GM21737 (cell line): ENCODE measurements around the gene SOCS1.

Source experiments
- ATAC-seq: cut with Tn5 transposase; IDR thresholded peaks from one replicate; pipeline ENCODE4 v1.9.1; 2021; ENCODE audit warnings: mild to moderate bottlenecking, moderate library complexity; ENCODE audit not compliant: unreplicated experiment

SOCS1 gene

DNA sequence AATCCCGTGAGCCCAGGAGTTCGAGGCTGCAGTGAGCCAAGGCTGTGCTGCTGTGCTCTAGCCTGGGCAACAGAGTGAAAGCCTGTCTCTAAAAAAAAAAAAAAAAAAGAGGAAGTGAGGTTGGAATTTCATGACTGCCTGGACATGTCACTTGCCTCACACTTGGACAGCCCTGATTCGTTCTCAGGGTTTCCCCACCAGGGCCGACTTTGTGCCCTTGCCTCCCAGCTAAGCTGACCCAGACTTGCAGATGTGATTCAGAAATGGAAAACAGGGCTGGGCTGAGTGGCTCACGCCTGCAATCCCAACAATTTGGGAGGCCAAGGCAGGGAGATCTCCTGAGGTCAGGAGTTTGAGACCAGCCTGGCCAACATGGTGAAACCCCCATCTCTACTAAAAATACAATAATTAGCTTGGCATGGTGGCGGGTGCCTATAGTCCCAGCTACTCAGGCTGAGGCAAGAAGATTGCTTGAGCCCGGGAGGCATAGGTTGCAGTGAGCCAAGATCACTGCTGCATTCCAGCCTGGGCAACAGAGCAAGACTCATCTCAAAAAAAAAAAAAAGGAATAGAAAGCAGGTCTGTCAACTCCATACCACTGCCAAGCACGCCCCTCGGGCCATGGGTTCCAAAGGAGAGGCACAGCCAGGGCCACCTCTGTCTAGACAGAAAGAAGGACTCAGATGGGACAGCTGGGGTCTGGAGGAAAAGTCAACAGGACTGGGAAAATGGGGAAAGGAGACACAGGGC, 46.9 kb downstream of the SOCS1 start:
- ATAC-seq = no peak

DNA sequence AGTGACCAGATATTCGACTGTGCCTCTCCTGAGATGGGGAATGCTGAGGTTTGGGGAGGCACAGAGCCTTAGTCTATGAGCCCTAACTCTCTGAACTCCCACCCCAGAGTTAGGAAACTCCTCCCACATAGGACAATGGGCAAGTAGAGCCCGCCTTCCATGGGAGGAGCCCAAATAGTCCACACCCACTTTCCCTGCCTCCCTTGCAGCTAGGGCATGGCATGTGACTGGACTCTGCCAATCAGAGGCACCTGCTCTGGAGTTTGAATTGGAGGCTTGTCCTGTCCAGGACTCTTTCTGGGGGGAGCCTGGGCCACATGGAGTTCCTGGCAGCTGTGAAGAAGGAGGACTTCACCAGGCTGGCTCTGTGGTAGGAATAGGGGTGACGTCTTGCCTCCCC, 48.4 kb downstream of the SOCS1 start:
- ATAC-seq = no peak

DNA sequence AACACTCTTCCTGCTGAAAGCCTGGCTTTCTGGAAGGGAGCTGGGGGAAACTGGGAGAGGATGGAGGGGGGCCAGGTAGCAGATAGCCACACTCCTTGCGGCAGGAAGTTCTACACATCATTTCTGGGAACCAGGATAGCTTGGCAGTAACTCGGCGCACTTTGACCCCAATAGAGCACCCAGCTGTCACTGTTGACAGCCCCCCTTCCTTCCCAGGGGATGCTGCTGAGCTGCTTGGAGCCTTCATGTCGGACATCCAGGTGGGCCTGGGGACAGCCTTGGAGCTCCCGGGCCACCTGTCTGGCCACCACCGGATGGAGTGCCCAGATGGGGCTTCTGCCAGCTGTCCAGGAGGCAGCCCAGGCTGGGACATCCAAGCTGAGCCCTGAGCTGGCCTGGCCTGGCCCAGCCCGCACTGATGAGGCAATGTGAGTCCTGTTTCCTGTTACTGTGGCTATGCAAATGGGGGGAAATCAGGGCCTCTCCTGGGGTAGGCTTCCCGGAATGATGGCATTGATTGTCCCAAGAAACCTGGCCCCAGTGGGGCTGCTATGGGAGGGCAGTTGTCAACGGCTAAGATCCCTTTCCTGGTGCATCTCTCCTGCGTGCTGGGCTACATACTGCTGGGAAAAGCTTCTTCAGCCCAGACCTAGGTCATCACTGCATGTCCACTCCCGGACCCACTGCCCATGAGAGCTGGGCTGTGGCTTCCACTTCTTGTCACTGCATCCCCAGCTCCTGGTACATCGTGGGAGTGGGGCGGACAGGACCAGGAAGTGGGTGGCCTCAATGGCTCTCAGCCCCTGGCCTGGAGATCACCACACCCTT, 50.0 kb downstream of the SOCS1 start:
- no peak for ATAC-seq

DNA sequence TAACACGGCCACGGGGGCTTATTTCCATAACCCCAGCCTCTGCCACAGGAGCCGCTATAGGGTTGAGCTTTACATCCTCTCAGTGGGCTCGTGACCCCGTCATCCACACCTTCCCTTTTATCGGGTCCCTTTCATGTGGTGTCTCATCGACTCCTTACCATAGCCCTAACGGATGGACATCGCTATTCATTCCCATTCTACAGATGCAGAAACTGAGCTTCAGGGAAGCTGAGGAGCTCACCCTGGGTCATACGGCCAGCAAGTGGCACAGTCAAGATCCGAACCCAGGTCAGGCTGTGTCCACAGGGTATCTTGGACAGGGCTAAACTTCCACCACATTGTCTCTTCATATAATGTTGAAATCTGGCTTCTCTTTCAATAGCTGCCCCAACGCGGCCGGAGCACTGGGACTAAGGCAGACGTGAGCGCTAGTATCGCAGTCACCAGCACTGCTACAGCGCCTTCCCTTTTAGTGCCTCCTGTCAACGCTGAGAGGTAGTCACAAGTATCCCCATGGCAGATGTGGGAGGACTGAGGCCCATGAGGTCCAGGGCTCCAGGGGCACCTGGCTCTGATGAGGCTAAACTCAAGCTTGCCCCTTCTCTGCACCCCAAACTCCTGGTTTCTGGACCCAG, 50.8 kb downstream of the SOCS1 start:
- ATAC-seq = no peak

DNA sequence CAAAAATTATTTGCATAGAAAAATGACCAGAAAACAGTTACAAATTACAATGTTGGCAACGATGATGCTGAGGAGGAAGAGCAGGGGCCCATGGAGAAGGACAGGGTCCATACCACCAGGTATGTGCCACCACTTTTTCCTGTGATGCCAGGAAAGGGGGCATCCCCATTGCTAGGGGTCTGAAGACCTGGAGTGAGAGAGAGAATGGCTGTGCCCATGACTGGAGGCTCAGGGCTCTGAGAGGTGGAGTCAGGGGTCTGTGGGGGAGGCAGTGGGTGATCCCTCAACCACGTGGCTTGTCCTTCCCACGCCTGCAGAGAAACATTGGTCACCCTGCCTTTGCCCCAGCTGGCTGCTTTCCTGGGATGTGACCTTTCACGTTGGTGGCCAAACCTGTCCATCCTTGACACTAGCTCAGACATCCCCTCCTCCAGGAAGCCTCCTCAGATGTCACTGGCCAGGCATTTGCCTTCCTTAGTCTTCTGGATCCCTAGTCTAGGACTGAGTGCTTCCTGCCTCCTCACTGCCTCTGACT, 51.4 kb downstream of the SOCS1 start:
- no peak for ATAC-seq
